DMS 273 (cell line): Measurements from ENCODE around the gene ALDH3A1.
A peak's percentile ranks its signal among the peaks of the same experiment; 100 is the strongest.
"Not testable (repeated sequence)": the region's sequence is repeated elsewhere in the genome, so short reads cannot be mapped to it uniquely, and the experiment has no call there.

Source experiments
- DNase-seq: peaks from one replicate; lab custom pipeline; 2025; ENCODE audit not compliant: unreplicated experiment; lab: John Stamatoyannopoulos, UW

ALDH3A1 gene

GRCh38 chr17:19747829-19748806, at the start of gene ALDH3A1:
TSS of gene ALDH3A1 (minus strand) at chr17:19748298. CDS start at chr17:19745129, 3,169 bp downstream.
- peak; percentile 64 for DNase-seq

- peak; percentile 1 for DNase-seq
Measured at GRCh38 chr17:19796457-19796856, 48.4 kb upstream of the ALDH3A1 start.

- DNase-seq = no peak
Measured at GRCh38 chr17:19791918-19792550, 43.9 kb upstream of the ALDH3A1 start.

- peak; percentile 8 for DNase-seq
Measured at GRCh38 chr17:19787733-19788357, 39.7 kb upstream of the ALDH3A1 start.

- DNase-seq = peak; percentile 4
Measured at GRCh38 chr17:19785854-19786253, 37.8 kb upstream of the ALDH3A1 start.

- DNase-seq = no peak
Measured at GRCh38 chr17:19781488-19782458, 33.7 kb upstream of the ALDH3A1 start.

GRCh38 chr17:19780846-19781245, 32.7 kb upstream of the ALDH3A1 start:
- DNase-seq = no peak

GRCh38 chr17:19773534-19773933, 25.4 kb upstream of the ALDH3A1 start:
- no peak for DNase-seq

- no peak for DNase-seq
Measured at GRCh38 chr17:19771971-19772630, 24.0 kb upstream of the ALDH3A1 start.

- DNase-seq = no peak
Measured at GRCh38 chr17:19770985-19771735, 23.1 kb upstream of the ALDH3A1 start.

- no peak for DNase-seq
Measured at GRCh38 chr17:19769946-19770652, 22.0 kb upstream of the ALDH3A1 start.

GRCh38 chr17:19768046-19768782, 20.1 kb upstream of the ALDH3A1 start:
- no peak for DNase-seq

GRCh38 chr17:19766421-19767270, 18.5 kb upstream of the ALDH3A1 start:
- peak; percentile 82 for DNase-seq

- DNase-seq = no peak
Measured at GRCh38 chr17:19766016-19766415, 17.9 kb upstream of the ALDH3A1 start.

- not testable (repeated sequence) for DNase-seq
Measured at GRCh38 chr17:19763991-19764390, 15.9 kb upstream of the ALDH3A1 start.

- no peak for DNase-seq
Measured at GRCh38 chr17:19763416-19763815, 15.3 kb upstream of the ALDH3A1 start.

GRCh38 chr17:19762515-19762961, 14.4 kb upstream of the ALDH3A1 start:
- peak; percentile 76 for DNase-seq
